GM19328 (cell line): ENCODE data around the gene PDLIM4.

Experiments used
- ATAC-seq: cut with Tn5 transposase; IDR thresholded peaks from one replicate; pipeline ENCODE4 v1.9.1; 2021; ENCODE audit warnings: mild to moderate bottlenecking, moderate library complexity; ENCODE audit not compliant: unreplicated experiment

PDLIM4 gene

GRCh38 chr5:132266031-132266835 is 8.7 kb downstream of the PDLIM4 start:
- ATAC-seq: no peak

- ATAC-seq: no peak
These were observed 9.3 kb downstream of the PDLIM4 start for GRCh38 chr5:132266836-132267160.

- no peak for ATAC-seq
These were observed 9.8 kb downstream of the PDLIM4 start for GRCh38 chr5:132267166-132267739.

- ATAC-seq: no peak
These were observed 10.7 kb downstream of the PDLIM4 start for GRCh38 chr5:132267931-132268768.

- ATAC-seq: peak; percentile 44
These were observed 11.5 kb downstream of the PDLIM4 start for GRCh38 chr5:132268769-132269551.

GRCh38 chr5:132269635-132270334 is 12.3 kb downstream of the PDLIM4 start:
- no peak for ATAC-seq

- ATAC-seq: no peak
These were observed 12.8 kb downstream of the PDLIM4 start for GRCh38 chr5:132270335-132270665.

GRCh38 chr5:132270706-132271105 is 13.2 kb downstream of the PDLIM4 start:
- ATAC-seq: no peak

- no peak for ATAC-seq
These were observed 14.1 kb downstream of the PDLIM4 start for GRCh38 chr5:132271251-132272246.

GRCh38 chr5:132272311-132273210 is 15.1 kb downstream of the PDLIM4 start:
- ATAC-seq: no peak

GRCh38 chr5:132273631-132274030 is 16.1 kb downstream of the PDLIM4 start:
- ATAC-seq: no peak

- no peak for ATAC-seq
These were observed 16.7 kb downstream of the PDLIM4 start for GRCh38 chr5:132274050-132274792.

GRCh38 chr5:132275367-132276220 is 18.1 kb downstream of the PDLIM4 start:
- no peak for ATAC-seq

GRCh38 chr5:132277256-132277655 is 19.8 kb downstream of the PDLIM4 start:
- ATAC-seq: no peak

- ATAC-seq: no peak
These were observed 20.7 kb downstream of the PDLIM4 start for GRCh38 chr5:132277971-132278853.

- no peak for ATAC-seq
These were observed 22.3 kb downstream of the PDLIM4 start for GRCh38 chr5:132279801-132280200.
